D721Med (cell line): ENCODE data around the gene PTGER1.
"Not testable (repeated sequence)": the region's sequence is repeated elsewhere in the genome, so short reads cannot be mapped to it uniquely, and the experiment has no call there.

Source experiments
- DNase-seq: peaks from one replicate; pipeline ENCODE4 v3.0.0; 2011; ENCODE audit warnings: low spot score; ENCODE audit not compliant: insufficient read length
- FAIRE-seq: peaks from 2 replicates; lab custom pipeline; 2011; peaks lifted over from hg19 to GRCh38; lab: Jason Lieb, UNC
- TF ChIP-seq, protein P1 (sequence below): IDR thresholded peaks from 2 replicates; pipeline ENCODE4 v1.5.1; 2012; ENCODE audit warnings: mild to moderate bottlenecking, control low read depth; ENCODE audit not compliant: insufficient read depth; ENCODE audit errors: missing control alignments

The PTGER1 gene

DNA sequence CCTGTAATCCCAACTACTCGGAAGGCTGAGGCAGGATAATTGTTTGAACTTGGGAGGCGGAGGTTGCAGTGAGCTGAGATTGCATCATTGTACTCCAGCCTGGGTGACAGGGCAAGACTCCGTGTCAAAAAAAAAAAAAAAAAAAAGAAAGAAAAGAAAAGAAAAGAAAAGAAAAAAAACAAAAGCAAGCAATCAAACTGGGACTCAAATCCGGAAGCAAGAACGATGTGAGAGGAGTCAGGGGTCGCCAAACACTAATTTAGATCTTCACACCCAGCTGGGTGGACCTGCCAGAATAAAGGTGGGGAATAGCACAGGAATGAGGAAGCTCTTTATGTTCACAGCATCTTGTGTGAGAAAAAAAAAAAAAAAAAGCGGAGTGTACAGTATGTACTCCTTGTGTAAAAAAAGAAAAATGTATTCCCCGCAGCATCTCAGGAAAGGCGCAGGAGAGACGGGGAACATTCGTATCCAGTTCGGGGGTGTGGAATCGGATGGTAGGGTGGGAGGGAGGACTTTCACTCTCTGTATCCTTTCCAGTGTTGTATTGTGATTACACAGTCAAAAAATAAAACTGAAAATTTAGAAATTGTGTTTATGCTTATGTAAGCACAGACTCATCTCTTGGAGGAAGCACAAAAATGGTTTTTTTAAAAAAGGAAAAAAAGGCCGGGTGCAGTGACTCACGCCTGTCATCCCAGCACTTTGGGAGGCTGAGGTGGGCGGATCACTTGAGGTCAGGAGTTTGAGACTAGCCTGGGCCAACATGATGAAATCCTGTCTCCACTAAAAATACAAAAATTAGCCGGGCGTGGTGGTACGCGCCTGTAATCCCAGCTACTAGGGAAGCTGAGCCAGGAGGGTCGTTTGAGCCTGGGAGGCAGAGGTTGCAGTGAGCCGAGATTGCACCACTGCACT, 35.4 kb upstream of the PTGER1 start:
- no peak for DNase-seq
- TF ChIP-seq, protein P1, sequence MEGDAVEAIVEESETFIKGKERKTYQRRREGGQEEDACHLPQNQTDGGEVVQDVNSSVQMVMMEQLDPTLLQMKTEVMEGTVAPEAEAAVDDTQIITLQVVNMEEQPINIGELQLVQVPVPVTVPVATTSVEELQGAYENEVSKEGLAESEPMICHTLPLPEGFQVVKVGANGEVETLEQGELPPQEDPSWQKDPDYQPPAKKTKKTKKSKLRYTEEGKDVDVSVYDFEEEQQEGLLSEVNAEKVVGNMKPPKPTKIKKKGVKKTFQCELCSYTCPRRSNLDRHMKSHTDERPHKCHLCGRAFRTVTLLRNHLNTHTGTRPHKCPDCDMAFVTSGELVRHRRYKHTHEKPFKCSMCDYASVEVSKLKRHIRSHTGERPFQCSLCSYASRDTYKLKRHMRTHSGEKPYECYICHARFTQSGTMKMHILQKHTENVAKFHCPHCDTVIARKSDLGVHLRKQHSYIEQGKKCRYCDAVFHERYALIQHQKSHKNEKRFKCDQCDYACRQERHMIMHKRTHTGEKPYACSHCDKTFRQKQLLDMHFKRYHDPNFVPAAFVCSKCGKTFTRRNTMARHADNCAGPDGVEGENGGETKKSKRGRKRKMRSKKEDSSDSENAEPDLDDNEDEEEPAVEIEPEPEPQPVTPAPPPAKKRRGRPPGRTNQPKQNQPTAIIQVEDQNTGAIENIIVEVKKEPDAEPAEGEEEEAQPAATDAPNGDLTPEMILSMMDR = no peak
- no peak for FAIRE-seq

DNA sequence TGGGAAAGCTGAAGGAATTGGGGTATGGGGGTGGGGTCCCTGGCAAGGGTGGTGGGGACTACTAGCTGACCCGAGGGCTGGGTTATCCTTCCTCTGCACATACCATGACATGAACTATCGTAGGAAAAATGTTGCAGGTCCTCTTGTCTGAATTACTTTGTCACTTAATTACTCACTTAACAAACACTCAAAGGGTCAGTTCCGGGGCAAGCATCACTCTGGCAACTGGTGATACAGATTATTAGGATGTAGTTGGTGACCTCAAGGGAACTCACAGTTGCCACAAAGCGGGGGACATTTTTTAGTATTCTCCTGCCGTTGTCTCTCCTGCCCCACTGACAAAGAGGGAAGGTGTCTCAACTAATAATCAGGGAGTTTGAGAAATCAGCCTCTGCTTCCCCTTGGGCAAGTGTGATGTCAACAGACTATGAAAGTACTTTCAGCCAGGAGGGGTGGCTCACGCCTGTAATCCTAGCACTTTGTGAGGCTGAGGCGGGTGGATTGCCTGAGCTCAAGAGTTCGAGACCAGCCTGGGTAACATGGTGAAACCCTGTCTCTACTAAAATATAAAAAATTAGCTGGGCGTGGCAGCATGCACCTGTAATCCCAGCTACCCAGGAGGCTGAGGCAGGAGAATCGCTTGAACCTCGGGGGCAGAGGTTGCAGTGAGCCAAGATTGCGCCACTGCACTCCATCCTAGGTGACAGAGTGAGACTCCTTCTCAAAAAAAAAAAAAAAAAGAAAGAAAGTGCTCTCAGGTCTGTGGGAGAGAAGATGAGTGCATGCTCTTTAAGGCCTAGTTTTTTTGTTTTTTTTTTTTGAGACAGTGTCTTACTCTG, 32.8 kb upstream of the PTGER1 start:
- TF ChIP-seq, protein P1 = no peak
- FAIRE-seq (no peak), DNase-seq (no peak)

DNA sequence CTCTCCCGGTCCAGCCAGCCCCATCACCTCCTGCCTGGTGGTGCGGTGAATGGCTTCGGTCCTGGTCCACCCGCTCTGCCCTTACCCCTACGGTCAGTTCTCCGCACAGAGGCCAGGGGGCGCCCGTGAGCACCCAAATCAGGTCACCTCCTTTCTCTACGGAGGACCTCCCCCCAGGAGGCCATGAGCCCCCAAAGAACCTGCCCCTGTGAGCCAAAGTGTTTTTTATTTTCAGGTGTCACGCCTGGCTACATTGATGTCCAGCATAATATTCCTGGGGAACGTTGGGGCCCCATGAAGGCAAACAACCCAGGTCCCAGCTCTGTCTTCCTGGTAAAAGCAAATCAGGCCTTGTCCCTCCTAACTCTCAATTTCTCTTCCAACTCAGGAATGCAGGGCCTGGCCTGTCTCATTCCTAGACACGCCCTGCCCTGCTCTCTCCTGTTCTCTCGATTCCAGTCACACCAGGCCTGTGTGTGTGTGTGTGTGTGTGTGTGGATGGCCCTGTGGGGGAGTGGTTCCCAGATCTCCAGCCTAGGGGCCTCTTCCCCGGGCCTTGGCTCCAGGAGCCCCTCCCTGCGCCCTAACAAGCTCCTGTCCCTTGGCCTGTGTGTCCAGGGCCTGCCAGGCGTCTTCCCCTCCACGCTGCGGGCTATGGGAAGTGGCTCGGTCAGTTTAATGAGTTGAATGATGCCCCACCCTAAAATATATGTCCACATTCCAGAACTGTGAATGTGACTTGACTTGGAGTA, 30.5 kb upstream of the PTGER1 start:
- TF ChIP-seq, protein P1 = peak; percentile 54
- no peak for FAIRE-seq
- DNase-seq = no peak

DNA sequence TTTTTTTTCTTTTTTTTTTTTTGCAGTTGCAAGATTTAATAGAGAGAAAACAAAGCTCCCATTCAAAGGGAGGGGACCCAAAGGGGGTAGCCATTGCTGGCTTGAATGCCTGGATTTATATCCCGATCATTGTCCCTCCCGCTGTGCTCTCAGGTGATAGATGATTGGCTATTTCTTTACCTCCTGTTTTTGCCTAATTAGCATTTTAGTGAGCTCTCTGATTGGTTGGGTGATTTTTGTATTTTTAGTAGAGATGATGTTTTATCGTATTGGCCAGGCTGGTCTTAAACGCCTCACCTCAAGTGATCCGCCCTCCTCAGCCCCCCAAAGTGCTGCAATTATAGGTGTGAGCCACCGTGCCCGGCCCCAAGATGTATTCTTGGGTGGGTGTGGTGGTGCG, 29.4 kb upstream of the PTGER1 start:
- DNase-seq = not testable (repeated sequence)

DNA sequence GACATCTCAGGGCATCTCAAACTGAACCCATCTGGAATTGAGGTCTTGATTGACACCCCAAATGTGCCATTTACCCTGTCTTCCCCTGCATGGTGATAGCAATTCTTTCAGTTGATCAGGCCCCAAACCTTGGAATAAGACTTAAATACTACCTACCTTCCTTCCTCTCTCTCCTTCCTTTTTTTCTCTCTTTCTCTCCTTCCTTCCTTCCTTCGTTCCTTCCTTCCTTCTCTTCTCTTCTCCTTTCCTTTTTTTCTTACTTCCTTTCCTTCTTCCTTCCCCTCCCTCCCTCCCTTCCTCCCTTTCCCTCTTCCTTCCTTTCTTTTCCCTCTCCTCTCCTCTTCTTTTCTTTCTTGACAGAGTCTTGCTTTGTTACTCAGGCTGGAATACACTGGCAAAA, 28.1 kb upstream of the PTGER1 start:
- DNase-seq (no peak), FAIRE-seq (no peak)
- TF ChIP-seq, protein P1 = no peak

More for the DNA sequence above, 29.4 kb upstream of the PTGER1 start:
- FAIRE-seq = not testable (repeated sequence)

DNA sequence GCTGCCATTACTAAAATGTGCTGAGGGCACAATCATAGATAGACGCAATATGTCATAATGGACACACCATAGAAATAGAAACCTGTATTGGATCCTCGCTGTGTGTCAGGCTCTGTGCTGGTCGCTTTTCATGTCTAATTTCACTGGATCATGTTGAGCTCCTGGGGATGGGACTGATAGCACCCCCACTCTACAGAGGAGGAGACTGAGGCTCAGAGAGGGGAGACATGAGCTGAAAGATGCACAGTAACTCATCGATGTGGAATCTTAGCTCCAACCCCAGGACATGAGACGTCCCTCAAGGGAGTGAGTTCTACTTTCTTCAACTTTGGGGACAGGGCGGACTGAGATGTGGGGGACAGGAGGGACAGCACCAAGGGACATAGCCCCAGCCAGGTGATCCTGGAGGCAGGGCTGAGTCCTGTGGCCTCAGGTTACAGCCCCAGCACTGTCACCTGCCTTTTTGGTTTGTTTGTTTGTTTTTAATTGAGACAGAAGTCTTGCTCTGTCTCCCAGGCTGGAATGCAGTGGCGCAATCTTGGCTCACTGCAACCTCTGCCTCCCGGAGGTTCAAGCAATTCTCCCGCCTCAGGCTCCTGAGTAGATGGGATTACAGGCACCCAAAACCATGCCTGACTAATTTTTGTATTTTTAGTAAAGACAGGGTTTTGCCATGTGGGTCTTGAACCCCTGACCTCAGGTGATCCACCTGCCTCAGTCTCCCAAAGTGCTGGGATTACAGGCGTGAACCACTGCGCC, 27.4 kb upstream of the PTGER1 start:
- FAIRE-seq (no peak), DNase-seq (no peak)
- TF ChIP-seq, protein P1 = no peak
